OCI-LY7 (cell line): ENCODE measurements around the gene NAXE. TPM values are rescaled to one million over a fixed set of nuclear protein-coding genes. Genes with fewer than 3 reads are reported as not detected.
"Not testable (repeated sequence)": the region's sequence is repeated elsewhere in the genome, so short reads cannot be mapped to it uniquely, and the experiment has no call there.

ENCODE experiments used
- BruUV-seq: library from RNA; stranded (reverse); fragments of 400-500 nt; replicated peaks from 2 replicates; lab custom pipeline; 2021; lab: Mats Ljungman, UMichigan
- CTCF ChIA-PET: fragments of 300-600 bp; sonication (Branson Sonifier 250); formaldehyde crosslinking; loops from one replicate; lab custom pipeline; 2022; ENCODE audit warnings: antibody characterized with exemption; ENCODE audit not compliant: unreplicated experiment; lab: Charles Lee
- POLR2A ChIA-PET: fragments of 300-600 bp; sonication (Branson Sonifier 250); formaldehyde crosslinking; loops from one replicate; lab custom pipeline; 2022; ENCODE audit warnings: antibody characterized with exemption; lab: Charles Lee
- DNase-seq: peaks from one replicate; pipeline ENCODE4 v3.0.0-alpha.2; 2015; ENCODE audit warnings: low spot score
- H2AFZ ChIP-seq: fragments of 200-600 bp; sonication (generic), shearing (Covaris generic); 2 replicates; pipeline ENCODE4 v1.6.1; 2014; ENCODE audit warnings: mild to moderate bottlenecking, antibody characterized with exemption, low read length, moderate library complexity
- H3K27ac ChIP-seq: fragments of 200-600 bp; sonication (generic); 2 replicates; pipeline ENCODE4 v1.5.1; 2014; ENCODE audit warnings: mixed run types, low read depth, mild to moderate bottlenecking, moderate library complexity, low read length, inconsistent platforms; ENCODE audit not compliant: poor library complexity, severe bottlenecking
- H3K36me3 ChIP-seq: fragments of 200-600 bp; sonication (generic); 2 replicates; pipeline ENCODE4 v1.6.1; 2014; ENCODE audit warnings: mild to moderate bottlenecking, antibody characterized with exemption, low read length, moderate library complexity, mixed read lengths; ENCODE audit not compliant: insufficient read depth
- H3K4me1 ChIP-seq: fragments of 200-600 bp; sonication (generic); 2 replicates; pipeline ENCODE4 v1.5.1; 2014; ENCODE audit warnings: mild to moderate bottlenecking, low read length; ENCODE audit not compliant: insufficient read depth, poor library complexity, severe bottlenecking
- H3K4me2 ChIP-seq: fragments of 200-600 bp; sonication (generic); 2 replicates; pipeline ENCODE4 v1.6.1; 2014; ENCODE audit warnings: mild to moderate bottlenecking, low read length
- H3K4me3 ChIP-seq: fragments of 200-600 bp; sonication (generic); 2 replicates; pipeline ENCODE4 v1.5.1; 2014; ENCODE audit warnings: mild to moderate bottlenecking, low read depth, low read length; ENCODE audit not compliant: poor library complexity, severe bottlenecking
- H3K79me2 ChIP-seq: fragments of 200-600 bp; sonication (generic); 2 replicates; pipeline ENCODE4 v1.6.1; 2016; ENCODE audit warnings: low read depth, mild to moderate bottlenecking, low read length, moderate library complexity, mixed read lengths; ENCODE audit not compliant: insufficient read depth
- H3K9me2 ChIP-seq: fragments of 200-600 bp; sonication (generic); 2 replicates; pipeline ENCODE4 v1.6.1; 2016; ENCODE audit warnings: mild to moderate bottlenecking, low read length, mixed read lengths; ENCODE audit not compliant: insufficient read depth
- H3K9me3 ChIP-seq: fragments of 200-600 bp; sonication (generic); 2 replicates; pipeline ENCODE4 v1.6.1; 2014; ENCODE audit warnings: mild to moderate bottlenecking, mixed run types, low read length, mixed read lengths
- H4K20me1 ChIP-seq: fragments of 200-600 bp; sonication (generic); 2 replicates; pipeline ENCODE4 v1.6.1; 2014; ENCODE audit warnings: mild to moderate bottlenecking, antibody characterized with exemption, low read length, moderate library complexity, mixed read lengths; ENCODE audit not compliant: insufficient read depth
- CTCF ChIP-seq: fragments of 200-600 bp; sonication (generic); conservative IDR thresholded peaks from 2 replicates; pipeline ENCODE4 v1.5.1; 2014; ENCODE audit warnings: mild to moderate bottlenecking, antibody characterized with exemption, low read length, moderate library complexity, mixed read lengths
- EZH2phosphoT487 ChIP-seq: fragments of 200-600 bp; sonication (generic); IDR thresholded peaks from 2 replicates; pipeline ENCODE4 v1.6.1; 2018; ENCODE audit warnings: low read depth, borderline replicate concordance, mild to moderate bottlenecking, mixed run types, antibody characterized with exemption, low read length, moderate library complexity, mixed read lengths
- intact Hi-C: fragments of 100-400 bp; cut with micrococcal nuclease; formaldehyde crosslinking; loops from one replicate; pipeline ENCODE4 v1.10.0; 2022; ENCODE audit not compliant: unreplicated experiment
- total RNA-seq, 2 experiments: library from RNA; depleted of rRNA in 1 of 2; stranded (reverse); fragments of >200 nt in 1 of 2; shearing (Covaris generic) in 1 of 2; gene quantifications; 2 replicates each; pipeline ENCODE4 v1.2.3, GENCODE V29; 2014 to 2022

Gene NAXE
- total RNA-seq, 2 experiments from 2014 or later = 61.1 to 71.6 TPM

DNA sequence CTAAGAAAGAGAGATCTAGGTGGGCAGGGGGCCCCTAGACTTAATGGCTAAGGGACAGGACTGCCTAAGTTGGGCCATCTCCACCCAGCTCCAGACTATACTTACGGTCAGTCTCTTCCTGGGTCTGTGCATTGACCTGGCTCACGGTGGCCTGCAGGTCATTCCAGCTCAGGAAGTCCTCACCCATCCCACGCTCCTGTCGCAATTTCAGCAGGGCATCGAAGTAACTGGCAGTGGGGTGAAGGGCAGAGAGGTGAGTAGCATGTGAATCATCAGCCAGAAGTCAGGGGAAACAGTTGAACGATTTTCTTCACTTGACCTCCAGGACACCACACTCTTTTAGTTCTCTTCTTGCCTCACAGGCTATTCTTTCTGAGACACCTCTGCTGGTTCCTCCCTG lies 39.7 kb upstream of the NAXE start:
- POLR2A ChIA-PET = interaction anchor here (0.5 to 2.7 kb wide), 11 partner anchors 14 to 99 kb away, joined by 3 to 10 read pairs (median 3); partner anchors contain the start of genes MEF2D and NAXE
- no peak overlapping the region for H2AFZ ChIP-seq

DNA sequence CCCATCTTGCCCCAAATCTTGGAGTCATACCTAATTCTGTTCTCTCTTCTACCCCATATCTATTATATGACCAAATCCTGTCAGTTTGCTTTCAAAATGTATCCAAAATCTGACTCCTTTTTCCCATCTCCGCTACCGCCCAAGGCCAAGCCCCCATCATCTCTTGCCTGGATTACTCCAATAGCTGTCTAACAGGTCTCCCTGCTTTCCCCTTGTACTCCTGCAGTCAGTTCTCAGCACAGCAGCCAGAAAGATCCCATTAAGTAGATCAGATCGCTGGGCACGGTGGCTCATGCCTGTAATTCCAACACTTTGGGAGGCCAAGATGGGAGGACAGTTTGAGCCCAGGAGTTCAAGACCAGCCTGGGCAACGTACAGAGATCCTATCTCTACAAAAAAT lies 39.1 kb upstream of the NAXE start:
- DNase-seq = no peak
- H3K27ac ChIP-seq = no peak overlapping the region
- ChIA-PET CTCF (no interaction called here), POLR2A (interaction anchor here (0.8 to 2.7 kb wide), 4 partner anchors 8 to 45 kb away, joined by 3 to 10 read pairs (median 4); no protein-coding TSS in a partner anchor)
- peaks cover 32% of the 10 kb centered on the region for H3K4me1 ChIP-seq
- no TSS peak for BruUV-seq
- TF ChIP-seq CTCF (no peak), EZH2phosphoT487 (no peak)
- H3K79me2 ChIP-seq = no peaks in the 10 kb centered on the region
- H3K9me3 ChIP-seq = no peaks in the 10 kb centered on the region
- no peak overlapping the region for H2AFZ ChIP-seq
- H3K4me2 ChIP-seq = no peak overlapping the region
- intact Hi-C loops = no loop called here
- H3K36me3 ChIP-seq = peaks cover 26% of the 10 kb centered on the region
- H3K4me3 ChIP-seq = no peak overlapping the region
- H4K20me1 ChIP-seq = no peaks in the 10 kb centered on the region
- no peaks in the 10 kb centered on the region for H3K9me2 ChIP-seq

More for the DNA sequence above, 39.7 kb upstream of the NAXE start:
- H3K4me1 ChIP-seq = peaks cover 32% of the 10 kb centered on the region
- no peaks in the 10 kb centered on the region for H3K9me3 ChIP-seq
- H3K9me2 ChIP-seq = no peaks in the 10 kb centered on the region
- peak overlapping the region; percentile 39 for H3K27ac ChIP-seq
- intact Hi-C loops = no loop called here
- DNase-seq = no peak
- H3K36me3 ChIP-seq = peaks cover 29% of the 10 kb centered on the region
- no peak overlapping the region for H3K4me2 ChIP-seq
- H4K20me1 ChIP-seq = no peaks in the 10 kb centered on the region
- no TSS peak for BruUV-seq
- H3K4me3 ChIP-seq = no peak overlapping the region
- no peak for TF ChIP-seq EZH2phosphoT487
- TF ChIP-seq CTCF = no peak
- CTCF ChIA-PET = interaction anchor here (0.7 kb wide), 1 partner anchor 68 kb away, joined by 3 read pairs; no protein-coding TSS in a partner anchor
- H3K79me2 ChIP-seq = no peaks in the 10 kb centered on the region

DNA sequence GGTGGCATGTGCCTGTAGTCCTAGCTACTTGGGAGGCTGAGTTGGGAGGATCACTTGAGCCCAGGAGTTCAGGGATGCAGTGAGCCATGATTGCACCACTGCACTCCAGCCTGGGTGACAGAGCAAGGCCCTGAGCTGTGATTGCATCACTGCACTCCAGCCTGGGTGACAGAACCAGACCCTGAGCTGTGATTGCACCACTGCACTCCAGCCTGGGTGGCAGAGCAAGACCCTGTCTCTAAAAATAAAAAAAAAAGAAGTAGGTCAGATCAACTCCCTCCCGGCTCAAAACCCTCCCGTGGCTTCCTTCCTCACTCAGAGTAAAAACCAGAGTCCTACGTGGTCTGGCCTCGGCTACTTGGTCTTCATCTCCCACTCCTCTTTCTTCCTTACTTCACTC lies 38.6 kb upstream of the NAXE start:
- intact Hi-C loops, H3K9me2 ChIP-seq, H2AFZ ChIP-seq, H3K4me3 ChIP-seq, H3K9me3 ChIP-seq, H3K4me2 ChIP-seq, H4K20me1 ChIP-seq, BruUV-seq, H3K79me2 ChIP-seq, CTCF ChIA-PET: not testable (repeated sequence)
- H3K4me1 ChIP-seq = peaks cover 32% of the 10 kb centered on the region
- H3K27ac ChIP-seq = peak overlapping the region; percentile 14
- POLR2A ChIA-PET = interaction anchor here (0.8 kb wide), 1 partner anchor 9 kb away, joined by 4 read pairs; no protein-coding TSS in a partner anchor
- peaks cover 22% of the 10 kb centered on the region for H3K36me3 ChIP-seq
- peak; percentile 49 for DNase-seq
